IgD-negative memory B cell (primary cell): ENCODE results near the gene ESRRB. TPM values are rescaled to one million over a fixed set of nuclear protein-coding genes. Genes with fewer than 3 reads are reported as not detected.

Experiments
- H3K27ac Mint-ChIP-seq, 3 donors: one replicate each; pipeline ENCODE4 v1.8.0; 2020 to 2022; ENCODE audit warnings: mild to moderate bottlenecking in 3 of 3, mixed read lengths in 3 of 3, moderate library complexity in 1 of 3
- H3K27me3 Mint-ChIP-seq: one replicate; pipeline ENCODE4 v1.8.0; 2021; ENCODE audit warnings: mixed read lengths
- H3K36me3 Mint-ChIP-seq: one replicate; pipeline ENCODE4 v1.8.0; 2020; ENCODE audit warnings: mild to moderate bottlenecking, mixed read lengths
- H3K4me1 Mint-ChIP-seq, 3 donors: one replicate each; pipeline ENCODE4 v1.8.0; 2020 to 2022; ENCODE audit warnings: mixed read lengths in 3 of 3, mild to moderate bottlenecking in 1 of 3
- H3K4me3 Mint-ChIP-seq, 4 donors: one replicate each; pipeline ENCODE4 v1.8.0; 2020 to 2022; ENCODE audit warnings: mild to moderate bottlenecking in 4 of 4, mixed read lengths in 4 of 4, moderate library complexity in 3 of 4
- H3K9me3 Mint-ChIP-seq, 3 donors: one replicate each; pipeline ENCODE4 v1.8.0; 2020 to 2021; ENCODE audit warnings: mixed read lengths in 3 of 3, mild to moderate bottlenecking in 1 of 3
- polyA plus RNA-seq: library from polyadenylated mRNA; unstranded; fragments of 300-500 nt; fragmentation: Illumina TruSeq; gene quantifications from one replicate; pipeline ENCODE4 v1.2.3, GENCODE V29; 2021

Gene ESRRB
- polyA plus RNA-seq, 1 donor from 2014 or later, result not detected

- no peaks in the 10 kb centered on the region for H3K9me3 Mint-ChIP-seq
- H3K4me1 Mint-ChIP-seq, result peaks cover 0 to 4% (median 2%) of the 10 kb centered on the region in 3 donors
- H3K27ac Mint-ChIP-seq, result no peak overlapping the region
- H3K4me3 Mint-ChIP-seq, result peak overlapping the region in 1 of 4 donors; percentile 52
- no peaks in the 10 kb centered on the region for H3K36me3 Mint-ChIP-seq
- peaks cover 21% of the 10 kb centered on the region for H3K27me3 Mint-ChIP-seq
Observed at GRCh38 chr14:76413106-76413961, 37.4 kb downstream of the ESRRB start.

- Mint-ChIP-seq H3K9me3 (no peaks in the 10 kb centered on the region), H3K4me1 (peaks cover 0 to 4% (median 2%) of the 10 kb centered on the region in 3 donors), H3K27me3 (peaks cover 19% of the 10 kb centered on the region), H3K4me3 (peak overlapping the region in 2 of 4 donors; percentile 5 to 83), H3K27ac (no peak overlapping the region), H3K36me3 (no peaks in the 10 kb centered on the region)
Observed at GRCh38 chr14:76413962-76414600, 38.1 kb downstream of the ESRRB start.

GRCh38 chr14:76419399-76419798 is 43.5 kb downstream of the ESRRB start:
- peaks cover 0 to under 1% (median 0%) of the 10 kb centered on the region in 3 donors for H3K4me1 Mint-ChIP-seq
- no peaks in the 10 kb centered on the region for H3K36me3 Mint-ChIP-seq
- no peak overlapping the region for H3K27ac Mint-ChIP-seq

GRCh38 chr14:76420827-76421226 is 44.9 kb downstream of the ESRRB start:
- no peaks in the 10 kb centered on the region for H3K4me1 Mint-ChIP-seq
- H3K27ac Mint-ChIP-seq, result no peak overlapping the region
- H3K4me3 Mint-ChIP-seq, result no peak overlapping the region
- peaks cover 9% of the 10 kb centered on the region for H3K27me3 Mint-ChIP-seq
- no peaks in the 10 kb centered on the region for H3K9me3 Mint-ChIP-seq
- H3K36me3 Mint-ChIP-seq, result no peaks in the 10 kb centered on the region

More at GRCh38 chr14:76419399-76419798, 43.5 kb downstream of the ESRRB start:
- peaks cover 7% of the 10 kb centered on the region for H3K27me3 Mint-ChIP-seq
- no peaks in the 10 kb centered on the region for H3K9me3 Mint-ChIP-seq
- H3K4me3 Mint-ChIP-seq, result no peak overlapping the region

GRCh38 chr14:76421662-76422061 is 45.7 kb downstream of the ESRRB start:
- no peaks in the 10 kb centered on the region for H3K36me3 Mint-ChIP-seq
- no peak overlapping the region for H3K4me3 Mint-ChIP-seq
- no peaks in the 10 kb centered on the region for H3K4me1 Mint-ChIP-seq
- H3K27ac Mint-ChIP-seq, result no peak overlapping the region
- H3K27me3 Mint-ChIP-seq, result peaks cover 13% of the 10 kb centered on the region
- no peaks in the 10 kb centered on the region for H3K9me3 Mint-ChIP-seq

- Mint-ChIP-seq H3K9me3 (no peaks in the 10 kb centered on the region), H3K27ac (no peak overlapping the region), H3K27me3 (peaks cover 13% of the 10 kb centered on the region), H3K4me3 (no peak overlapping the region), H3K36me3 (no peaks in the 10 kb centered on the region), H3K4me1 (no peaks in the 10 kb centered on the region)
Observed at GRCh38 chr14:76422662-76423061, 46.7 kb downstream of the ESRRB start.

GRCh38 chr14:76423534-76423933 is 47.6 kb downstream of the ESRRB start:
- H3K27ac Mint-ChIP-seq, result no peak overlapping the region
- H3K36me3 Mint-ChIP-seq, result no peaks in the 10 kb centered on the region
- H3K27me3 Mint-ChIP-seq, result peaks cover 18% of the 10 kb centered on the region
- H3K9me3 Mint-ChIP-seq, result no peaks in the 10 kb centered on the region
- H3K4me3 Mint-ChIP-seq, result no peak overlapping the region
- H3K4me1 Mint-ChIP-seq, result no peaks in the 10 kb centered on the region

GRCh38 chr14:76424359-76424758 is 48.4 kb downstream of the ESRRB start:
- Mint-ChIP-seq H3K9me3 (no peaks in the 10 kb centered on the region), H3K27ac (no peak overlapping the region), H3K27me3 (peaks cover 20% of the 10 kb centered on the region), H3K4me1 (no peaks in the 10 kb centered on the region), H3K4me3 (no peak overlapping the region), H3K36me3 (no peaks in the 10 kb centered on the region)

GRCh38 chr14:76426161-76426696 is 50.3 kb downstream of the ESRRB start:
- Mint-ChIP-seq H3K27me3 (peaks cover 18% of the 10 kb centered on the region), H3K9me3 (no peaks in the 10 kb centered on the region), H3K36me3 (no peaks in the 10 kb centered on the region), H3K27ac (no peak overlapping the region), H3K4me1 (no peaks in the 10 kb centered on the region), H3K4me3 (no peak overlapping the region)

GRCh38 chr14:76428611-76429010 is 52.7 kb downstream of the ESRRB start:
- H3K9me3 Mint-ChIP-seq, result no peaks in the 10 kb centered on the region
- peaks cover 25% of the 10 kb centered on the region for H3K27me3 Mint-ChIP-seq
- no peak overlapping the region for H3K4me3 Mint-ChIP-seq
- no peak overlapping the region for H3K27ac Mint-ChIP-seq
- no peaks in the 10 kb centered on the region for H3K36me3 Mint-ChIP-seq
- H3K4me1 Mint-ChIP-seq, result no peaks in the 10 kb centered on the region

GRCh38 chr14:76430017-76430416 is 54.1 kb downstream of the ESRRB start:
- no peak overlapping the region for H3K4me3 Mint-ChIP-seq
- H3K4me1 Mint-ChIP-seq, result no peaks in the 10 kb centered on the region
- H3K36me3 Mint-ChIP-seq, result no peaks in the 10 kb centered on the region
- no peak overlapping the region for H3K27ac Mint-ChIP-seq
- H3K27me3 Mint-ChIP-seq, result peaks cover 29% of the 10 kb centered on the region
- H3K9me3 Mint-ChIP-seq, result no peaks in the 10 kb centered on the region

- H3K27me3 Mint-ChIP-seq, result peaks cover 27% of the 10 kb centered on the region
- no peaks in the 10 kb centered on the region for H3K4me1 Mint-ChIP-seq
- H3K9me3 Mint-ChIP-seq, result no peaks in the 10 kb centered on the region
- H3K27ac Mint-ChIP-seq, result no peak overlapping the region
- no peaks in the 10 kb centered on the region for H3K36me3 Mint-ChIP-seq
- H3K4me3 Mint-ChIP-seq, result no peak overlapping the region
Observed at GRCh38 chr14:76430475-76430980, 54.6 kb downstream of the ESRRB start.

GRCh38 chr14:76431538-76431937 is 55.6 kb downstream of the ESRRB start:
- peaks cover 18% of the 10 kb centered on the region for H3K27me3 Mint-ChIP-seq
- no peak overlapping the region for H3K27ac Mint-ChIP-seq
- H3K4me1 Mint-ChIP-seq, result no peaks in the 10 kb centered on the region
- no peaks in the 10 kb centered on the region for H3K36me3 Mint-ChIP-seq
- no peaks in the 10 kb centered on the region for H3K9me3 Mint-ChIP-seq
- H3K4me3 Mint-ChIP-seq, result no peak overlapping the region

GRCh38 chr14:76432827-76433752 is 57.2 kb downstream of the ESRRB start:
- H3K36me3 Mint-ChIP-seq, result no peaks in the 10 kb centered on the region
- H3K9me3 Mint-ChIP-seq, result no peaks in the 10 kb centered on the region
- no peaks in the 10 kb centered on the region for H3K4me1 Mint-ChIP-seq
- peaks cover 16% of the 10 kb centered on the region for H3K27me3 Mint-ChIP-seq
- no peak overlapping the region for H3K27ac Mint-ChIP-seq
- no peak overlapping the region for H3K4me3 Mint-ChIP-seq
